Prostate gland (tissue), 2 donors: ENCODE data around the gene CFAP54. TPM values are rescaled to one million over a fixed set of nuclear protein-coding genes. Genes with fewer than 3 reads are reported as not detected.

Experiments
- DNase-seq: peaks from one replicate; pipeline ENCODE4 v3.0.0-alpha.2; 2019; ENCODE audit warnings: low spot score
- H3K27ac ChIP-seq, 2 donors: fragments of 200-600 bp; sonication (generic); 2 replicates each; pipeline ENCODE4 v1.5.1; 2017 to 2019
- H3K27me3 ChIP-seq: fragments of 200-600 bp; sonication (generic); replicated peaks from 2 replicates; pipeline ENCODE4 v1.5.1; 2019; ENCODE audit not compliant: insufficient read depth
- H3K36me3 ChIP-seq, 2 donors: fragments of 200-600 bp; sonication (generic); 1 replicate in 1 of 2; 2 replicates in 1 of 2; pipeline versions ENCODE4 v1.5.1 to v1.8.1; 2017 to 2019
- H3K4me1 ChIP-seq: fragments of 200-600 bp; sonication (generic); replicated peaks from 2 replicates; pipeline ENCODE4 v1.5.1; 2019
- H3K4me3 ChIP-seq, 2 donors: fragments of 200-600 bp; sonication (generic); 2 replicates each; pipeline ENCODE4 v1.5.1; 2017 to 2019
- H3K9me3 ChIP-seq: fragments of 200-600 bp; sonication (generic); 2 replicates; pipeline ENCODE4 v1.5.1; 2017
- POLR2A ChIP-seq: fragments of 450-650 bp; IDR thresholded peaks from one replicate; pipeline ENCODE4 v1.6.1; 2016; ENCODE audit warnings: antibody characterized with exemption, mild to moderate bottlenecking
- POLR2AphosphoS5 ChIP-seq: sonication (generic); formaldehyde crosslinking; IDR thresholded peaks from one replicate; pipeline ENCODE4 v1.6.1; 2017; ENCODE audit warnings: antibody characterized with exemption
- WGBS: methylation state at CpG from one replicate; pipeline ENCODE4 v1.1.5; 2018; 5-methylcytosine and 5-hydroxymethylcytosine counted together
- intact Hi-C: fragments of 100-400 bp; cut with DNase I; formaldehyde crosslinking; loops from one replicate; pipeline ENCODE4 v1.14.2; 2022
- total RNA-seq, 2 donors: library from RNA; depleted of rRNA; stranded (reverse); fragments of >200 nt; gene quantifications; one replicate each; pipeline ENCODE4 v1.1.0, GENCODE V29; 2016
- TF ChIP-seq, protein P1 (sequence below), 4 experiments: fragments of 200-600 bp in 2 of 4; fragments of 450-650 bp in 2 of 4; sonication (generic) in 2 of 4; IDR thresholded peaks; 1 replicate in 3 of 4; 2 replicates in 1 of 4; pipeline ENCODE4 v1.5.1; 2016 to 2019; ENCODE audit warnings: antibody characterized with exemption in 4 of 4, mild to moderate bottlenecking in 2 of 4, moderate library complexity in 2 of 4

The CFAP54 gene
- total RNA-seq, 2 donors from 2014 or later: 0.68 to 2.3 TPM

DNA sequence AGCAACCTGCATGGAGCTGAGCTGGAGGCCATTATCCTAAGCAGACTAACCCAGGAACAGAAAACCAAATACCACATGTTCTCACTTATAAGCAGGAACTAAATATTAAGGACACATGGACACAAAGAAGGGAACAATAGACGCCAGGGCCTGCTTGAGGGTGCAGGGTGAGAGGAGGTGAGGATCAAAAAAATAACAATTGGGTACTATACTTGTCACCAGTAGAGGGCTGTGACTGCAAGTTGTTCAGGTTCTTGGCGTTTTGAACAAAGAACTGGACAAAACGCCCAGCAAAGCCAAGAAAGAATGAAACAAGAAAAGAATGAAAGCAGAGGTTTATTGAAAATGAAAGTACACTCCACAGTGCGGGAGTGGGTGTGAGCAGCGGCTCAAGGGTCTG lies 209.1 kb downstream of the CFAP54 start:
- TF ChIP-seq POLR2AphosphoS5 (no peak), POLR2A (no peak)
- TF ChIP-seq, protein P1, sequence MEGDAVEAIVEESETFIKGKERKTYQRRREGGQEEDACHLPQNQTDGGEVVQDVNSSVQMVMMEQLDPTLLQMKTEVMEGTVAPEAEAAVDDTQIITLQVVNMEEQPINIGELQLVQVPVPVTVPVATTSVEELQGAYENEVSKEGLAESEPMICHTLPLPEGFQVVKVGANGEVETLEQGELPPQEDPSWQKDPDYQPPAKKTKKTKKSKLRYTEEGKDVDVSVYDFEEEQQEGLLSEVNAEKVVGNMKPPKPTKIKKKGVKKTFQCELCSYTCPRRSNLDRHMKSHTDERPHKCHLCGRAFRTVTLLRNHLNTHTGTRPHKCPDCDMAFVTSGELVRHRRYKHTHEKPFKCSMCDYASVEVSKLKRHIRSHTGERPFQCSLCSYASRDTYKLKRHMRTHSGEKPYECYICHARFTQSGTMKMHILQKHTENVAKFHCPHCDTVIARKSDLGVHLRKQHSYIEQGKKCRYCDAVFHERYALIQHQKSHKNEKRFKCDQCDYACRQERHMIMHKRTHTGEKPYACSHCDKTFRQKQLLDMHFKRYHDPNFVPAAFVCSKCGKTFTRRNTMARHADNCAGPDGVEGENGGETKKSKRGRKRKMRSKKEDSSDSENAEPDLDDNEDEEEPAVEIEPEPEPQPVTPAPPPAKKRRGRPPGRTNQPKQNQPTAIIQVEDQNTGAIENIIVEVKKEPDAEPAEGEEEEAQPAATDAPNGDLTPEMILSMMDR (IDR thresholded peaks at IDR 0.05): no peak
- intact Hi-C loops: no loop called here

DNA sequence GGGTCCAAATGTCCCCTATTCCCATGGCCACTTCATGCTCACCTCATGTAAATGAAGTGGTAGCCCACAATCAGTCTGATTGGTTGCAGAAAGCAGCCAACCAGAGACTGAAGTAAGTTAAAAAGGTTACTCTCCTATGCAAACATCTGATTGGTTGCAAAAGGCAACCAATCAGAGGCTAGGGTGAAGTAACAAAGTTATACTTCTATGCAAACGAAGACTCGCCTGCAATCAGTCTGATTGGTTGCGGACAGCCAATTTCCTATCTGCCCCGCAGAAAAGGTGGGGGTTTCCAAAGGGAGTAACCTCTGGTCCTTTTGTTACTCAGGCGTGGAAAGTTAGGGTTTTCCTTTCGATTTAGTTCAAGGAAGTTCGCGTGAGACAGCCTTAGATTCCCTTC lies 209.6 kb downstream of the CFAP54 start:
- no peaks in the 10 kb centered on the region for H3K36me3 ChIP-seq
- no peak overlapping the region for H3K27ac ChIP-seq
- H3K4me3 ChIP-seq: no peak overlapping the region
- no peaks in the 10 kb centered on the region for H3K27me3 ChIP-seq
- TF ChIP-seq POLR2AphosphoS5 (no peak), POLR2A (no peak)
- TF ChIP-seq, protein P1 (IDR thresholded peaks at IDR 0.05): no peak
- H3K9me3 ChIP-seq: no peaks in the 10 kb centered on the region
- H3K4me1 ChIP-seq: no peaks in the 10 kb centered on the region
- DNase-seq: no peak
- intact Hi-C loops: no loop called here
- WGBS: 96% methylated on average over 8 of the region's 8 CpGs

More for the DNA sequence above, 209.1 kb downstream of the CFAP54 start:
- H3K4me3 ChIP-seq: no peak overlapping the region
- H3K4me1 ChIP-seq: no peaks in the 10 kb centered on the region
- no peaks in the 10 kb centered on the region for H3K27me3 ChIP-seq
- DNase-seq: no peak
- H3K36me3 ChIP-seq: no peaks in the 10 kb centered on the region
- no peaks in the 10 kb centered on the region for H3K9me3 ChIP-seq
- no peak overlapping the region for H3K27ac ChIP-seq
- 96% methylated on average over 5 of the region's 5 CpGs for WGBS

DNA sequence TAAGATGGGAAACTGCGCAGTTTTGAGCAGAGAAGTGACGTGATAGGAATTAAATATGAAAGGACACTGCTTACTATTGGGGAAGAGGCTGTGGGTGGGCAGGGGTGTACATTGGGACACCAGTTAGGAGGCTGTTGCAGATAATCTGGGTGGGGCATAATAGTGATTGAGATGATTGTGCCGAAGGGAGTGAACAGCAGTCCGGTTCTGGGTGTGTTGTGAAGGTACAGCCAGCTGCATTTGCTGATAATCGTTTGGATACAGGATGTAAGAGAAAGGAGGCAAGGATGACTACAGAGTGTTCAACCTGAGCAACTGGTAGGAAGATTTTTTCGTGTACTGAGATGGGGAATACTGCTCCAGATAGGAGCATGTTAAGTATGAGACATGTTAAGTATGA lies 212.5 kb downstream of the CFAP54 start:
- no peak for DNase-seq
- Histone ChIP-seq H3K4me1 (no peaks in the 10 kb centered on the region), H3K9me3 (no peaks in the 10 kb centered on the region), H3K36me3 (no peaks in the 10 kb centered on the region), H3K27ac (no peak overlapping the region), H3K27me3 (no peaks in the 10 kb centered on the region), H3K4me3 (no peak overlapping the region)
- intact Hi-C loops: no loop called here
- WGBS: 91% methylated on average over 6 of the region's 6 CpGs
- TF ChIP-seq, protein P1 (IDR thresholded peaks at IDR 0.05): no peak
- no peak for TF ChIP-seq POLR2AphosphoS5
- TF ChIP-seq POLR2A: no peak

DNA sequence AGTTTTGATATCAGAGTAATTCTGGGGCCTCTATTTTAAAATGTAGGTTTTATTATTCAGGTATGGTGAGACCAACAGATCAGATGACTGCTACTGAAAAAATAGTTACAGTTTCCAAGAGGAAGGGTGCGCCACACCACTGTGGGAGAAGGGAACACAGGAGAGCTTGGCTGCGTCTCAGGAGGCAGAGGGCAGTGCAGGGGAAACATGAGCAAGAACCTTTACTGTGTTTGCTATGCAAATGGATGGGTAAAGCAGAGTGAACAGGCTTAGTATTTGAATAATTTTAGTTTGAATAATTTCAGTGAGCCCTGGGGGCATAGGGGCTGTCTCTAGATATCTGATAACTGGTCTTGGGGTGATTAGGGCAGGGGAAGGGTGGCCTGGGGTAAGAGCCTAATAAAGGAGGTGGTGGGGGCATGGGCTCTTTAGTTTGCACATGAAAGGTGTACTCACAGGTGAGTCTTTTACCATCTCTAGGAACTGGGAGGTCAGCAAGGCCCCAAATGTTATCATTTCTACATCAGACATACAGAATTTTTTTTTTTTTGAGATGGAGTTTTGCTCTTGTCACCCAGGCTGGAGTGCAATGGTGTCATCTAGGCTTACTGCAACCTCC lies 220.9 kb downstream of the CFAP54 start:
- Histone ChIP-seq H3K9me3 (no peaks in the 10 kb centered on the region), H3K27ac (no peak overlapping the region), H3K36me3 (no peaks in the 10 kb centered on the region), H3K4me3 (no peak overlapping the region), H3K4me1 (no peaks in the 10 kb centered on the region), H3K27me3 (no peaks in the 10 kb centered on the region)
- TF ChIP-seq, protein P1 (IDR thresholded peaks at IDR 0.05): peak in 3 of 4 experiments; percentile 18 to 31 (median 28)
- TF ChIP-seq POLR2A (no peak), POLR2AphosphoS5 (peak; percentile 12)
- intact Hi-C loops: no loop called here
- WGBS: 51% methylated on average over 2 of the region's 2 CpGs
- DNase-seq: peak; percentile 45

DNA sequence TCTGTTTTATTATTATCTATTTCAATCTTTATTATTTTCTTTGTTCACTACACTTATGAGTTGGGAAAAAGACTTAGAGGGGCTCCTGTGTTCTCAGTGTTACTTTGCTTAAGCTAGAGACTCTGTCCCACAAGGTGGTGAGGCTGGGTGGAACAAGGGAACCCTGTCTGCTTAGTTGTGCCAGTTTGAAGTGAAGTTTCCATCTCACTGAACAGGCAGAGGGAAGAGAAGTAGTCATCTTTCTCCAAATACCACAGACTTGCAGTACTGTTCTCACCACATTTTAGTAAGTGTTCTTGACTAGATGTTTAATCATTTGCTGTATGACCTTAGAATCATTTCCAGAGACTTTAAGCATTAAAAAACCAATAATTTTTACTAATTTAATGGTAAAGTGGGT lies 222.0 kb downstream of the CFAP54 start:
- no peak overlapping the region for H3K27ac ChIP-seq
- intact Hi-C loops: no loop called here
- TF ChIP-seq POLR2AphosphoS5: no peak
- TF ChIP-seq, protein P1 (IDR thresholded peaks at IDR 0.05): no peak
- TF ChIP-seq POLR2A: no peak
- no peaks in the 10 kb centered on the region for H3K9me3 ChIP-seq
- DNase-seq: no peak
- no peaks in the 10 kb centered on the region for H3K36me3 ChIP-seq
- no peak overlapping the region for H3K4me3 ChIP-seq
- no peaks in the 10 kb centered on the region for H3K4me1 ChIP-seq
- H3K27me3 ChIP-seq: no peaks in the 10 kb centered on the region
